GM18505 (cell line): ENCODE data around the gene GOLGB1.

Experiments
- ATAC-seq: cut with Tn5 transposase; IDR thresholded peaks from one replicate; pipeline ENCODE4 v1.9.1; 2021; ENCODE audit not compliant: unreplicated experiment
- POLR2A ChIP-seq: IDR thresholded peaks from 4 replicates; pipeline ENCODE4 v1.6.1; 2011; ENCODE audit warnings: borderline replicate concordance; ENCODE audit not compliant: insufficient read depth, insufficient read length; ENCODE audit errors: extremely low read depth

The GOLGB1 gene

DNA sequence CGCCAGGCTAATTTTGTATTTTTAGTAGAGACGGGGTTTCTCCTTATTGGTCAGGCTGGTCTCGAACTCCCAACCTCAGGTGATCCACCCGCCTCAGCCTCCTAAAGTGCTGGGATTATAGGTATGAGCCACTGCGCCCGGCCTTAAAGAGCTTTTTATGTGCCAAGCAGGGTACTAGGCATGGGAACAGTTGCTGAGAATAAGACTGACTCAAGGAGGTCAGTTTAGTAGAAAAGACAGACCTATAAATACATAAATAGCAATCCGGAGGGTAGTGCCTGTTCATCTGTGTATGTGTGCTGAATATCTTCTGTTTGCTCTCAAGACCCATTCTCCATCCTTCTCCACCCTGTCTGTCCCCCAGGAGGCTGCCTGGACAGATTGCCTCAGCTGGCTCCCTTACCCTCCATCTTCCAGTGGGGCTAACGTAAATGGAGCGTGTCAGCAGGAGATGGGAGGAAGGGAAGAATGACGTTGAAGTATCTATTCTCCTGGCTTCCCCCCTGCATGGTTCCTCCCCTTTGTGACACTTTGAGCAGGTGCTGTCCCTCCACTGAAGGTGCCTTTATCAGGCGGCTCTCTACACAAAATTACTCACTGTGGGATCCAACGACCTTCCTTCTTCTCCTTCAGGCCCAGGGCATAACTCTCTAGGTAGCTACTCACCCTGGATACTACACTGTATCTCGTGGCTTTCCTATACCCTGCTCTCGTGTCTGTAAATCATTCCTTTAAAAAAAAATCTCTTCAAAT, 125.2 kb downstream of the GOLGB1 start:
- no peak for ATAC-seq
- no peak for TF ChIP-seq POLR2A

GRCh38 chr3:121621491-121621890, 128.1 kb downstream of the GOLGB1 start:
- no peak for TF ChIP-seq POLR2A

DNA sequence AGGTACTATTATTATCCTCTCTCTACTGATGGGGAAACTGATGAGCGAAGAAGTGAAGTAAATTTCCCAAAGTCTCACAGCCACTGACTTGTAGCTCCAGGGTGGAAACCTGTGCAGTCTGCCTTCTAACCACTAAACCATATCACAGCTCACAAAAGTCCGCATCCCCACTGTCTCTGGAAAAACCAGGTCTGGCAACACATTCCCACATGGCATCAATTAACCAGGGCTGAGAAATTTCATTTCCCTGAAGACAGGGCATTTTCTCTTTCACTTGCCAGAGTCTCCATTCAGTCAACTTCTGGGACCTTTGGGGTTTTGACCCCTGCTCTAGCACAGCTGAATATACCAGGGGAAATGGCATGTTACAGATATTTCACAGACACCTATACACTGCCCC, 129.8 kb downstream of the GOLGB1 start:
- TF ChIP-seq POLR2A, result no peak
- no peak for ATAC-seq

More at GRCh38 chr3:121621491-121621890, 128.1 kb downstream of the GOLGB1 start:
- no peak for ATAC-seq
